GM18951 (cell line): ENCODE data around the gene CGNL1.

Experiments used
- POLR2A ChIP-seq: IDR thresholded peaks from 4 replicates; pipeline ENCODE4 v1.6.1; 2011; ENCODE audit warnings: mild to moderate bottlenecking; ENCODE audit not compliant: insufficient read length, insufficient read depth; ENCODE audit errors: extremely low read depth
- in situ Hi-C: fragments of 300-500 bp; cut with MboI; formaldehyde crosslinking; loops from one replicate; pipeline ENCODE4 v1.12.0; 2022; ENCODE audit warnings: low sequenced_read_pairs, mixed read lengths, inconsistent platforms; ENCODE audit not compliant: unreplicated experiment

The CGNL1 gene

GRCh38 chr15:57358571-57358970 lies 17.7 kb upstream of the CGNL1 start:
- in situ Hi-C loops, result no loop called here
- no peak for TF ChIP-seq POLR2A

GRCh38 chr15:57363661-57364060 lies 12.6 kb upstream of the CGNL1 start:
- no peak for TF ChIP-seq POLR2A
- in situ Hi-C loops, result no loop called here

GRCh38 chr15:57364282-57365007 lies 11.9 kb upstream of the CGNL1 start:
- in situ Hi-C loops, result no loop called here
- no peak for TF ChIP-seq POLR2A

GRCh38 chr15:57367556-57367955 lies 8.7 kb upstream of the CGNL1 start:
- in situ Hi-C loops, result no loop called here

GRCh38 chr15:57370929-57371328 lies 5.4 kb upstream of the CGNL1 start:
- TF ChIP-seq POLR2A, result no peak
- in situ Hi-C loops, result no loop called here

More at GRCh38 chr15:57367556-57367955, 8.7 kb upstream of the CGNL1 start:
- no peak for TF ChIP-seq POLR2A

- in situ Hi-C loops, result no loop called here
Measured at GRCh38 chr15:57373251-57373881, 2.9 kb upstream of the CGNL1 start.

GRCh38 chr15:57373882-57374276 lies 2.4 kb upstream of the CGNL1 start:
- TF ChIP-seq POLR2A, result no peak
- in situ Hi-C loops, result no loop called here

More at GRCh38 chr15:57373251-57373881, 2.9 kb upstream of the CGNL1 start:
- TF ChIP-seq POLR2A, result no peak

GRCh38 chr15:57376696-57377477 lies 582 bp downstream of the CGNL1 start:
- no peak for TF ChIP-seq POLR2A
- in situ Hi-C loops, result no loop called here

GRCh38 chr15:57377478-57377847 lies 1.2 kb downstream of the CGNL1 start:
- no peak for TF ChIP-seq POLR2A
- in situ Hi-C loops, result no loop called here

GRCh38 chr15:57379487-57379886 lies 3.2 kb downstream of the CGNL1 start:
- in situ Hi-C loops, result no loop called here
- TF ChIP-seq POLR2A, result no peak

GRCh38 chr15:57380854-57381253 lies 4.5 kb downstream of the CGNL1 start:
- TF ChIP-seq POLR2A, result no peak
- in situ Hi-C loops, result no loop called here

GRCh38 chr15:57382215-57382614 lies 5.9 kb downstream of the CGNL1 start:
- TF ChIP-seq POLR2A, result no peak
- in situ Hi-C loops, result no loop called here

- TF ChIP-seq POLR2A, result no peak
- in situ Hi-C loops, result no loop called here
Measured at GRCh38 chr15:57382969-57383368, 6.7 kb downstream of the CGNL1 start.

- in situ Hi-C loops, result no loop called here
- no peak for TF ChIP-seq POLR2A
Measured at GRCh38 chr15:57384024-57384423, 7.7 kb downstream of the CGNL1 start.

- in situ Hi-C loops, result no loop called here
- no peak for TF ChIP-seq POLR2A
Measured at GRCh38 chr15:57384816-57385215, 8.5 kb downstream of the CGNL1 start.
